Body of pancreas (tissue), 4 donors: ENCODE data around the gene FGF12. TPM values are rescaled to one million over a fixed set of nuclear protein-coding genes. Genes with fewer than 3 reads are reported as not detected.
A peak's percentile ranks its signal among the peaks of the same experiment; 100 is the strongest.

Experiments used
- ATAC-seq: fragments of 150-250 bp; one replicate; pipeline ENCODE4 v1.9.1; 2016
- DNase-seq, 4 donors: peaks; one replicate each; pipeline ENCODE4 v3.0.0-alpha.2; 2019
- H3K27ac ChIP-seq, 4 donors: fragments of 200-600 bp; sonication (generic); 1 replicate in 3 of 4; 2 replicates in 1 of 4; pipeline versions ENCODE4 v1.5.1 to v1.6.1; 2016 to 2019; ENCODE audit warnings: mild to moderate bottlenecking in 1 of 4, mixed read lengths in 1 of 4, moderate library complexity in 1 of 4
- H3K27me3 ChIP-seq, 2 donors: fragments of 200-600 bp; sonication (generic); one replicate each; pipeline ENCODE4 v1.6.0; 2016; ENCODE audit warnings: mild to moderate bottlenecking in 1 of 2
- H3K36me3 ChIP-seq, 2 donors: fragments of 200-600 bp; sonication (generic); replicated peaks in 1 of 2; 2 replicates each; pipeline ENCODE4 v1.5.1; 2016; ENCODE audit warnings: low read depth in 2 of 2; ENCODE audit not compliant: insufficient read depth in 1 of 2
- H3K4me1 ChIP-seq: fragments of 200-600 bp; sonication (generic); one replicate; pipeline ENCODE4 v1.6.0; 2016
- H3K4me3 ChIP-seq, 2 donors: fragments of 200-600 bp; sonication (generic); 1 replicate in 1 of 2; 2 replicates in 1 of 2; pipeline ENCODE4 v1.5.1; 2016 to 2019
- H3K9me3 ChIP-seq, 3 donors: fragments of 200-600 bp; sonication (generic); 1 replicate in 2 of 3; 2 replicates in 1 of 3; pipeline ENCODE4 v1.5.1; 2016
- POLR2A ChIP-seq, 3 donors: fragments of 450-650 bp; IDR thresholded peaks; one replicate each; pipeline ENCODE4 v1.6.1; 2016; ENCODE audit warnings: antibody characterized with exemption in 3 of 3, mild to moderate bottlenecking in 2 of 3
- WGBS, 2 donors: methylation state at CpG; one replicate each; pipeline ENCODE4 v1.1.5; 2017; 5-methylcytosine and 5-hydroxymethylcytosine counted together
- intact Hi-C: fragments of 100-400 bp; cut with DNase I; formaldehyde crosslinking; loops from one replicate; pipeline ENCODE4 v1.15.1; 2023
- total RNA-seq, 2 donors: library from RNA; depleted of rRNA; stranded (reverse); fragments of >200 nt; gene quantifications; one replicate each; pipeline ENCODE4 v1.1.0, GENCODE V29; 2016
- TF ChIP-seq, protein P1 (sequence below), 7 experiments: fragments of 450-650 bp in 4 of 7; fragments of 200-600 bp in 3 of 7; sonication (generic) in 3 of 7; IDR thresholded peaks; one replicate each; pipeline ENCODE4 v1.5.1; 2016 to 2019; ENCODE audit warnings: antibody characterized with exemption in 7 of 7

The FGF12 gene
- total RNA-seq, 2 donors from 2014 or later: 0.99 to 2.3 TPM

DNA sequence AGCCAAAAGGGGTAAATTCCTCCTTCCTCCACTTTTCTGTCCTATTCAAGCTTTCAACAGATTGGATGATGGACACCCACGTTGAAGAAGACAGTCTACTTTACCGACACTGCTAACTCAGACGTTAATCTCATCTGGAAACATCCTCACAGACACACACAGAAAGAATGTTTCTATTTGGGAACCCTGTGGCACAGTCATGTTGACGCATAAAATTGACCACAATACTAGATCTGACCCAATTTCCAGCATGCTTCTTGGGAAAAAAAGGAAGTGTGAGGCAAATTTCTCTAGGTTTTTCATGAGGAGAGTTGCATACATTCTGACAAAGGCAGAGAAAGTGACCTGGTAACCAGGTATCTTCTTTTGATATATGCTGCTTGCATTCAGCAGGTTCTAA is 594.1 kb downstream of the FGF12 start:
- Histone ChIP-seq H3K4me3 (no peak overlapping the region), H3K27ac (no peak overlapping the region), H3K36me3 (no peaks in the 10 kb centered on the region), H3K27me3 (no peaks in the 10 kb centered on the region), H3K4me1 (no peaks in the 10 kb centered on the region), H3K9me3 (no peaks in the 10 kb centered on the region)
- DNase-seq (no peak), ATAC-seq (no peak)
- TF ChIP-seq, protein P1, sequence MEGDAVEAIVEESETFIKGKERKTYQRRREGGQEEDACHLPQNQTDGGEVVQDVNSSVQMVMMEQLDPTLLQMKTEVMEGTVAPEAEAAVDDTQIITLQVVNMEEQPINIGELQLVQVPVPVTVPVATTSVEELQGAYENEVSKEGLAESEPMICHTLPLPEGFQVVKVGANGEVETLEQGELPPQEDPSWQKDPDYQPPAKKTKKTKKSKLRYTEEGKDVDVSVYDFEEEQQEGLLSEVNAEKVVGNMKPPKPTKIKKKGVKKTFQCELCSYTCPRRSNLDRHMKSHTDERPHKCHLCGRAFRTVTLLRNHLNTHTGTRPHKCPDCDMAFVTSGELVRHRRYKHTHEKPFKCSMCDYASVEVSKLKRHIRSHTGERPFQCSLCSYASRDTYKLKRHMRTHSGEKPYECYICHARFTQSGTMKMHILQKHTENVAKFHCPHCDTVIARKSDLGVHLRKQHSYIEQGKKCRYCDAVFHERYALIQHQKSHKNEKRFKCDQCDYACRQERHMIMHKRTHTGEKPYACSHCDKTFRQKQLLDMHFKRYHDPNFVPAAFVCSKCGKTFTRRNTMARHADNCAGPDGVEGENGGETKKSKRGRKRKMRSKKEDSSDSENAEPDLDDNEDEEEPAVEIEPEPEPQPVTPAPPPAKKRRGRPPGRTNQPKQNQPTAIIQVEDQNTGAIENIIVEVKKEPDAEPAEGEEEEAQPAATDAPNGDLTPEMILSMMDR (IDR thresholded peaks at IDR 0.05): no peak
- no peak for TF ChIP-seq POLR2A (IDR thresholded peaks at IDR 0.05)
- WGBS, 2 donors: 70 to 71% methylated on average over 4 of the region's 4 CpGs
- intact Hi-C loops: loop anchor here (10.0 kb wide), 1 partner anchor 312 kb away; no protein-coding TSS in a partner anchor

DNA sequence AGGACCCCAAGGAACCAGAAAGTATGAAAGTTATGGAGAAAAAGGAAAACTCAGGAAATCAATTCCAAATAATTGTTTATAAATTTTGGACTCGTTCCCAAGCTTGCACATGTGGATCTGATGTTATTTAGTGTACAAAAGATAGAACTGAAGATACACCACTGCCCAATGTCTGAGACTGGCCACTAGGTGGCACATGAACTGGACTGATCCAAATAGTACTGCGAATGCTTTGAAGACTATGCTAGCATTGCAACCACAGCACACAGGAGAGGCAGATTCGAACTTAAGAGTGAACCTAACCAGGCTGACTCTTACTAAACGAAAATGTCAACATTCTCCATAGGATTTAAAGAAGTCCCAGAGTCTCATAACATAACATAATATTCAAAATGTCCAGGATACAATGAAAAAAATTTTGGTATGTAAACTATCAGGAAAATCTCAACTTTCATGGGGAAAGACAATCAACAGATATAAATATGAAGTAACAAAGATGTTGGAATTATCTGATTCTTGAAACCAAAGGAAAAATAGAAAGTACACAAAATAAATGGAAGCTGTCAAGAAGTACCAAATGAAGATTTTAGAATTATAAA is 596.7 kb downstream of the FGF12 start:
- ATAC-seq (peak; percentile 70), DNase-seq (peak; percentile 51 to 66 (median 58))
- Histone ChIP-seq H3K4me1 (no peaks in the 10 kb centered on the region), H3K36me3 (no peaks in the 10 kb centered on the region), H3K27ac (no peak overlapping the region), H3K27me3 (no peaks in the 10 kb centered on the region), H3K4me3 (no peak overlapping the region), H3K9me3 (no peaks in the 10 kb centered on the region)
- TF ChIP-seq, protein P1 (IDR thresholded peaks at IDR 0.05): peak; percentile 40 to 68 (median 57)
- no peak for TF ChIP-seq POLR2A (IDR thresholded peaks at IDR 0.05)
- WGBS, 2 donors: 14 to 15% methylated on average over 4 of the region's 4 CpGs
- intact Hi-C loops: loop anchor here (10.0 kb wide), 1 partner anchor 314 kb away; no protein-coding TSS in a partner anchor

DNA sequence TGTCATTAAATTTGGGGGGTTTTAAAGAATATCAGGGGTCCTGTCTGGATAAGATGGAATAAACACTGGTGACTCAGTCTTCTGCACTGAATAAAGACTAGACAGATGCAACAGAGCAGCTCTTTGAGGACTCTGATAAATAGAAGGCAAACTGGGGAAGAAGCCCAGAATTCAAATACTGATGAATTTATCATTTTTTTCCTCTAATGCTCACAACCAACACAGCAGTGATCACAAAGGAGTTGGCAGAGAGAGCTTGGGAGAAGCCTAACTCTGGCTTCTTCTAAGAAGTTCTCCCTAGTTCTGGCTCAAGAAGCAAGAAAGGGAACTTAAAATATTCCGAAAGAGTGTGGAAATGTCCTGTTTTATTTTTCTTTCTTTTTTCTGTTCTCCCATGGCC is 597.8 kb downstream of the FGF12 start:
- TF ChIP-seq, protein P1 (IDR thresholded peaks at IDR 0.05): no peak
- TF ChIP-seq POLR2A (IDR thresholded peaks at IDR 0.05): no peak
- Histone ChIP-seq H3K27me3 (no peaks in the 10 kb centered on the region), H3K9me3 (no peaks in the 10 kb centered on the region), H3K4me3 (no peak overlapping the region), H3K4me1 (no peaks in the 10 kb centered on the region), H3K36me3 (no peaks in the 10 kb centered on the region), H3K27ac (no peak overlapping the region)
- no peak for DNase-seq
- WGBS, 2 donors: 61 to 76% methylated on average over 1 of the region's 1 CpG
- intact Hi-C loops: no loop called here
- no peak for ATAC-seq

DNA sequence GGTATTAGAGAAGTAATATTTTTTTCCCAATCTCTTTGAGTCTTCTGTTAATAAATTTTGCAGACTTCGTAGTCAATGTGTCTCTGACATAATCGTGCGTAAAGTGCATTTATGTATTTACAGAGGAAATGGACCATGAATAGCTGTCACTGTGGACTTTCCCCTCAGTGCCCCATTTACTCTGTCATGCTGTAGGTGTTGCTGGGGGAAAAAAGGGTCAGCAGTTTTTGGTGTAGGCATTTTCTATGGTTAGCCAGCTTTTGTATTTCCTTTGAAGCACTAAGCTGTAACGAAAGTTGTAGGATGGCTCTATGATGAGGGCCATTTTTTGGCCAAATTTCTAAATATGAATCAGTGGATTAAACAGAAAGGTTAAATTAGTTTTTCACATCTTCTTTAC is 598.4 kb downstream of the FGF12 start:
- intact Hi-C loops: no loop called here
- Histone ChIP-seq H3K9me3 (no peaks in the 10 kb centered on the region), H3K27ac (no peak overlapping the region), H3K27me3 (no peaks in the 10 kb centered on the region), H3K4me3 (no peak overlapping the region), H3K36me3 (no peaks in the 10 kb centered on the region), H3K4me1 (no peaks in the 10 kb centered on the region)
- DNase-seq (peak in 1 of 4 donors; percentile 3), ATAC-seq (no peak)
- WGBS, 2 donors: 54 to 57% methylated on average over 4 of the region's 4 CpGs
- TF ChIP-seq POLR2A (IDR thresholded peaks at IDR 0.05): no peak
- TF ChIP-seq, protein P1 (IDR thresholded peaks at IDR 0.05): no peak

DNA sequence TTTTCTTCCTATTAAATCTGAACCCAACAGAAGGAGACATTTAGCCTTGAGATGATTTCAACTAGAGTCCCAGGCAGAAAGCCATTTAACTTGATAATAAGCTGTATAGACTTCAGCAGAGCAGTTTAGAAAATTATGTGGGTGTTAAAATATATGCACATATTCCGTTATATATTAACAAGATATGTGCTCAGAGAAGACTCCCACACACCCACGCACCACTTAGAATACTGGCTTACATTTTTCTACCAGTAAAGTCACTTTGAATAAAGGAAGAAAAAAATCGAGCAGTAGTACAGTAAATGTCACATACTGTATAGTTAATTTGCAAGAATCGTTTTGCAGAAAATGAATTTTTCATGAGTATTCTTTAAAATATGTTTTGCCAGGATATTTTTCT is 599.3 kb downstream of the FGF12 start:
- no peaks in the 10 kb centered on the region for H3K4me1 ChIP-seq
- ATAC-seq (no peak), DNase-seq (no peak)
- 50 to 55% methylated on average over 4 of the region's 4 CpGs for WGBS, 2 donors
- TF ChIP-seq, protein P1 (IDR thresholded peaks at IDR 0.05): no peak
- TF ChIP-seq POLR2A (IDR thresholded peaks at IDR 0.05): no peak
- no peak overlapping the region for H3K27ac ChIP-seq
- no peak overlapping the region for H3K4me3 ChIP-seq
- H3K9me3 ChIP-seq: no peaks in the 10 kb centered on the region
- intact Hi-C loops: no loop called here
- no peaks in the 10 kb centered on the region for H3K36me3 ChIP-seq
- no peaks in the 10 kb centered on the region for H3K27me3 ChIP-seq
